CD14-positive monocyte (primary cell): ENCODE measurements around the gene STPG1. TPM values are rescaled to one million over a fixed set of nuclear protein-coding genes. Genes with fewer than 3 reads are reported as not detected.

Experiments
- DNase-seq, 3 donors: peaks; one replicate each; pipeline ENCODE4 v3.0.0-alpha.2; 2011 to 2022
- H2AFZ ChIP-seq: 2 replicates; pipeline ENCODE4 v1.6.0; 2012; ENCODE audit warnings: mild to moderate bottlenecking, low read depth, low read length, inconsistent platforms; ENCODE audit not compliant: insufficient read depth, poor library complexity, severe bottlenecking
- H3K27ac ChIP-seq, 2 donors: 1 replicate in 1 of 2; 2 replicates in 1 of 2; pipeline ENCODE4 v1.5.1; 2012 to 2013; ENCODE audit warnings: low read length in 2 of 2, control low read depth in 1 of 2, inconsistent platforms in 1 of 2, low read depth in 1 of 2, mild to moderate bottlenecking in 1 of 2
- H3K27me3 ChIP-seq, 2 donors: one replicate each; pipeline versions ENCODE4 v1.6.0 to v1.6.1; 2011 to 2013; ENCODE audit warnings: low read length in 2 of 2; ENCODE audit not compliant: control insufficient read depth in 2 of 2, insufficient read depth in 2 of 2
- H3K36me3 ChIP-seq, 2 donors: replicated peaks in 1 of 2; 1 replicate in 1 of 2; 2 replicates in 1 of 2; pipeline versions ENCODE4 v1.5.1 to v1.6.1; 2012 to 2013; ENCODE audit warnings: low read length in 2 of 2, control low read depth in 1 of 2, inconsistent platforms in 1 of 2, mild to moderate bottlenecking in 1 of 2; ENCODE audit not compliant: insufficient read depth in 2 of 2, control insufficient read depth in 1 of 2
- H3K4me1 ChIP-seq, 2 donors: 1 replicate in 1 of 2; 2 replicates in 1 of 2; pipeline versions ENCODE4 v1.5.1 to v1.6.1; 2012 to 2013; ENCODE audit warnings: low read length in 2 of 2, control low read depth in 1 of 2, inconsistent platforms in 1 of 2, mild to moderate bottlenecking in 1 of 2, moderate library complexity in 1 of 2; ENCODE audit not compliant: insufficient read depth in 2 of 2, control insufficient read depth in 1 of 2
- H3K4me2 ChIP-seq: replicated peaks from 2 replicates; pipeline ENCODE3; 2012; ENCODE audit warnings: low read length, moderate library complexity, mild to moderate bottlenecking; ENCODE audit not compliant: poor library complexity, severe bottlenecking; ENCODE audit errors: extremely low read depth
- H3K4me3 ChIP-seq, 3 experiments: fragments of 200-600 bp in 1 of 3; sonication (generic) in 1 of 3; replicated peaks in 1 of 3; 1 replicate in 2 of 3; 2 replicates in 1 of 3; pipeline ENCODE4 v1.5.1; 2011 to 2013; ENCODE audit warnings: low read length in 3 of 3, mild to moderate bottlenecking in 3 of 3, control low read depth in 2 of 3, low read depth in 2 of 3, inconsistent platforms in 1 of 3, moderate library complexity in 1 of 3
- H3K79me2 ChIP-seq: 2 replicates; pipeline ENCODE4 v1.6.0; 2012; ENCODE audit warnings: mild to moderate bottlenecking, control low read depth, inconsistent platforms, low read length, moderate library complexity; ENCODE audit not compliant: insufficient read depth
- H3K9ac ChIP-seq: 2 replicates; pipeline ENCODE4 v1.6.0; 2017; ENCODE audit warnings: low read length, mild to moderate bottlenecking; ENCODE audit not compliant: insufficient read depth, poor library complexity, severe bottlenecking
- H3K9me3 ChIP-seq, 2 donors: replicated peaks in 1 of 2; 1 replicate in 1 of 2; 2 replicates in 1 of 2; pipeline versions ENCODE4 v1.5.1 to v1.6.1; 2012 to 2013; ENCODE audit warnings: low read length in 2 of 2, control low read depth in 1 of 2; ENCODE audit not compliant: control insufficient read depth in 1 of 2, insufficient read depth in 1 of 2
- H4K20me1 ChIP-seq: 2 replicates; pipeline ENCODE4 v1.6.0; 2012; ENCODE audit warnings: mild to moderate bottlenecking, low read length, control low read depth, moderate library complexity; ENCODE audit not compliant: insufficient read depth
- H3K27ac Mint-ChIP-seq, 7 donors: one replicate each; pipeline ENCODE4 v1.8.0; 2020; ENCODE audit warnings: mild to moderate bottlenecking in 7 of 7, mixed read lengths in 7 of 7, moderate library complexity in 6 of 7, inconsistent platforms in 2 of 7
- H3K27me3 Mint-ChIP-seq, 3 donors: one replicate each; pipeline ENCODE4 v1.8.0; 2021 to 2022; ENCODE audit warnings: low read depth in 3 of 3, mild to moderate bottlenecking in 3 of 3, mixed read lengths in 3 of 3, moderate library complexity in 3 of 3, inconsistent platforms in 1 of 3
- H3K36me3 Mint-ChIP-seq, 2 donors: one replicate each; pipeline ENCODE4 v1.8.0; 2020; ENCODE audit warnings: mixed read lengths in 2 of 2, inconsistent platforms in 1 of 2, mild to moderate bottlenecking in 1 of 2
- H3K4me1 Mint-ChIP-seq: one replicate; pipeline ENCODE4 v1.8.0; 2020; ENCODE audit warnings: mild to moderate bottlenecking, mixed read lengths
- H3K4me3 Mint-ChIP-seq, 2 donors: one replicate each; pipeline ENCODE4 v1.8.0; 2020; ENCODE audit warnings: mild to moderate bottlenecking in 2 of 2, mixed read lengths in 2 of 2, moderate library complexity in 1 of 2
- H3K9me3 Mint-ChIP-seq, 7 donors: one replicate each; pipeline ENCODE4 v1.8.0; 2020 to 2022; ENCODE audit warnings: mixed read lengths in 7 of 7, mild to moderate bottlenecking in 6 of 7, moderate library complexity in 6 of 7, inconsistent platforms in 2 of 7
- WGBS: methylation state at CpG from one replicate; pipeline ENCODE4 v1.1.5; 2013; ENCODE audit warnings: missing lambda C conversion rate; ENCODE audit not compliant: insufficient coverage; 5-methylcytosine and 5-hydroxymethylcytosine counted together
- intact Hi-C, 2 donors: fragments of 100-400 bp; cut with micrococcal nuclease; formaldehyde crosslinking; loops; one replicate each; pipeline versions ENCODE4 v1.15.0 to v1.15.1; 2023
- polyA plus RNA-seq, 3 donors: library from polyadenylated mRNA; depleted of rRNA in 1 of 3; unstranded in 2 of 3; stranded (reverse) in 1 of 3; fragments of 300-500 nt in 2 of 3; fragments of >200 nt in 1 of 3; fragmentation: Illumina TruSeq in 2 of 3; gene quantifications; 1 replicate in 2 of 3; 2 replicates in 1 of 3; pipeline ENCODE4 v1.2.3, GENCODE V29; 2012 to 2021
- TF ChIP-seq, protein P1 (sequence below): fragments of 200-600 bp; IDR thresholded peaks from one replicate; pipeline ENCODE4 v1.8.0; 2022; ENCODE audit warnings: antibody characterized with exemption, mild to moderate bottlenecking

The STPG1 gene
- polyA plus RNA-seq, 3 donors: 0.57 to 0.85 (median 0.60) TPM

DNA sequence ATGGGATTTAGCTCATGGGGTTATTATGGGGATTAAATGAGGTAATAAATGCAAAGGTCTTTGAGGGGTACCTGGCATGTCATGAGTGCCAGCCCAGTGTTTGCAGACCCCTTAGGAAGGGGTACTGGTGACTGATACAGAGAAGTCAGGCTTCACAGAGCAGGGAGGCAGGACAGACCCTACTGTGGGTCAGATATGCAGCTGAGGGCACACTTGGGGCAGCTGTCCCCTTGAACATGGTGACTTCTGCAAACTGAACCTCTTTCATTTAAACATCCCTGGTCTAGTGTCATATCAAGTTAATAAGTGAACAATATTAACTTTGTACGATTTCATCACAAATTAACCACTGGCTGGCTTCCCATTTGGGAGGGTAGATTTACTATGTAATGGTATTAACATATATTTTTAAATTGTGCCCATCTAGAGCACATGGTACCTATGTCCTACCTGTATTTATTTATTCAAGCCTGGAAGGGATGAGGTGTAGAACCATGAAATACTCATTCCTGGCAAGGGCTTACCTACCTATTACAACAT lies 25.9 kb downstream of the STPG1 start:
- Histone ChIP-seq H3K9ac (no peak overlapping the region), H3K4me2 (no peak overlapping the region), H3K27ac (no peak overlapping the region), H2AFZ (no peak overlapping the region), H3K79me2 (no peaks in the 10 kb centered on the region), H3K27me3 (no peaks in the 10 kb centered on the region), H3K36me3 (no peaks in the 10 kb centered on the region), H4K20me1 (no peaks in the 10 kb centered on the region), H3K4me3 (no peak overlapping the region), H3K4me1 (peaks cover 17 to 23% of the 10 kb centered on the region in 2 donors), H3K9me3 (no peaks in the 10 kb centered on the region)
- peaks cover 0 to 2% (median 0%) of the 10 kb centered on the region in 3 donors for H3K27me3 Mint-ChIP-seq
- WGBS: no CpG with 5 or more reads among the region's 1 CpG
- intact Hi-C loops: no loop called here
- no peaks in the 10 kb centered on the region for H3K9me3 Mint-ChIP-seq
- no peak overlapping the region for H3K4me3 Mint-ChIP-seq
- DNase-seq: no peak
- peaks cover 36% of the 10 kb centered on the region for H3K4me1 Mint-ChIP-seq
- peaks cover 3 to 6% of the 10 kb centered on the region in 2 donors for H3K36me3 Mint-ChIP-seq
- H3K27ac Mint-ChIP-seq: no peak overlapping the region
- TF ChIP-seq, protein P1, sequence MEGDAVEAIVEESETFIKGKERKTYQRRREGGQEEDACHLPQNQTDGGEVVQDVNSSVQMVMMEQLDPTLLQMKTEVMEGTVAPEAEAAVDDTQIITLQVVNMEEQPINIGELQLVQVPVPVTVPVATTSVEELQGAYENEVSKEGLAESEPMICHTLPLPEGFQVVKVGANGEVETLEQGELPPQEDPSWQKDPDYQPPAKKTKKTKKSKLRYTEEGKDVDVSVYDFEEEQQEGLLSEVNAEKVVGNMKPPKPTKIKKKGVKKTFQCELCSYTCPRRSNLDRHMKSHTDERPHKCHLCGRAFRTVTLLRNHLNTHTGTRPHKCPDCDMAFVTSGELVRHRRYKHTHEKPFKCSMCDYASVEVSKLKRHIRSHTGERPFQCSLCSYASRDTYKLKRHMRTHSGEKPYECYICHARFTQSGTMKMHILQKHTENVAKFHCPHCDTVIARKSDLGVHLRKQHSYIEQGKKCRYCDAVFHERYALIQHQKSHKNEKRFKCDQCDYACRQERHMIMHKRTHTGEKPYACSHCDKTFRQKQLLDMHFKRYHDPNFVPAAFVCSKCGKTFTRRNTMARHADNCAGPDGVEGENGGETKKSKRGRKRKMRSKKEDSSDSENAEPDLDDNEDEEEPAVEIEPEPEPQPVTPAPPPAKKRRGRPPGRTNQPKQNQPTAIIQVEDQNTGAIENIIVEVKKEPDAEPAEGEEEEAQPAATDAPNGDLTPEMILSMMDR: no peak

DNA sequence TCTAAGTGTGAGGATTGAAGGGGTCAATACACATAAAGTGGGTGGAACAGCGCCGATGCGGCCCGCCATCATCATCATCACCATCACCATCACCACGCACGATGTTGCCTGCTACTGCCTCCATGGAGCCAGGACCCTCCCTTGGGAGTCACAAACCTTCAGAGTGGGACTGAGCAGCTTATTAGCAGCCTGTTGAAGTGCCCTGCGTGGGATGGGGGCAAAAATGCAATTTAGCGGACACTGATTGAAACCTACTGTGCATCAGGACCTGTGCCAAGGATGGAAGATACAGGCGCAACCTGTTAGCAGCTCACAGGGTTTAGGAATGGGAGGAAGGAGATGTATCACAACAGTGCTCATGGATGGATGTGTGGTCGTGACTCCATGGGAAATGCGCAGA lies 26.7 kb downstream of the STPG1 start:
- H3K27me3 Mint-ChIP-seq: peaks cover 0 to 2% (median 0%) of the 10 kb centered on the region in 3 donors

More for the DNA sequence above, 26.7 kb downstream of the STPG1 start:
- TF ChIP-seq, protein P1: no peak
- no peaks in the 10 kb centered on the region for H4K20me1 ChIP-seq
- H3K79me2 ChIP-seq: no peaks in the 10 kb centered on the region
- H3K4me1 ChIP-seq: peaks cover 17 to 23% of the 10 kb centered on the region in 2 donors
- no peak overlapping the region for H3K4me3 ChIP-seq
- no peaks in the 10 kb centered on the region for H3K9me3 ChIP-seq
- H3K36me3 ChIP-seq: no peaks in the 10 kb centered on the region
- DNase-seq: no peak
- Mint-ChIP-seq H3K4me3 (no peak overlapping the region), H3K9me3 (no peaks in the 10 kb centered on the region), H3K27ac (peak overlapping the region in 1 of 7 donors; percentile 69), H3K36me3 (peaks cover 3 to 8% of the 10 kb centered on the region in 2 donors), H3K4me1 (peaks cover 33% of the 10 kb centered on the region)
- no peak overlapping the region for H3K4me2 ChIP-seq
- H3K9ac ChIP-seq: no peak overlapping the region
- no peak overlapping the region for H2AFZ ChIP-seq
- no peaks in the 10 kb centered on the region for H3K27me3 ChIP-seq
- intact Hi-C loops: no loop called here
- no peak overlapping the region for H3K27ac ChIP-seq
- WGBS: 97% methylated on average over 3 of the region's 11 CpGs
